NAMALWA (cell line): ENCODE measurements around the gene ADAP2.
"Not testable (repeated sequence)": the region's sequence is repeated elsewhere in the genome, so short reads cannot be mapped to it uniquely, and the experiment has no call there.

Experiments
- DNase-seq: peaks from one replicate; pipeline ENCODE4 v3.0.0-alpha.2; 2015; ENCODE audit warnings: low spot score

The ADAP2 gene

DNA sequence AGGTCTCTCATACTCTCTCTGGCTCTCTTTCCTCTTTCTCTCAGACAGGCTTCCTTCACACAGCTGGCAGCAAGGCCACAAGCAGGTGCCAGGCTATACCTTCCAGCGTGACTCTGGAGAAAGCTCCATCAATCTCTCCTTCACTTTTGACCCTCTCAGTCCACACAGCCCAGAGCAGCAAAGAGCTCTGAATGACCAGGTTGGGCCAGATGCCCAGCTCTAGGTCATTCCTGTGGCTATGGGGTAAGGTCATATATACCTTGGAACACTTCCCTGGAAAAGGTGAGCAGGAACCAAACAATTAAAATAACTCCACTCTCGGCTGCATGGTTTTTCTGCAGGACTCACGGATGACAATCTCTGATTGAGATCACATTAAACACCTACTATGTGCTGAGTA lies 8.8 kb downstream of the ADAP2 start:
- DNase-seq, result no peak

DNA sequence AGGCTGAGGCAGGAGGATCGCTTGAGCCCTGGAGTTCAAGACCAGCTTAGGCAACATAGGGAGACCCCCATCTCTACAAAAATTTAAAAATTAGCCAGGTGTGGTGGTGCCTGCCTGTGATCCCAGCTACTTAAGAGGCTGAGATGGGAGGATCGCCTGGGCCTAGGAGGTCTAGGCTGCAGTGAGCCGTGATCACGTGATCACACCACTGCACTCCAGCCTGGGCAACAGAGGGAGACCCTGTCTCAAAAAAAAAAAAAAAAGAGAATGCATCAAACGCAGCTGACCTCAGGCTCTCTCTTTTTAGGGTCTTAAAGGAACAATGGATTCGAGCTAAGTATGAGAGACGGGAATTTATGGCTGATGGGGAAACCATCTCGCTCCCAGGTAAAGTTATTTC lies 9.8 kb downstream of the ADAP2 start:
- not testable (repeated sequence) for DNase-seq

DNA sequence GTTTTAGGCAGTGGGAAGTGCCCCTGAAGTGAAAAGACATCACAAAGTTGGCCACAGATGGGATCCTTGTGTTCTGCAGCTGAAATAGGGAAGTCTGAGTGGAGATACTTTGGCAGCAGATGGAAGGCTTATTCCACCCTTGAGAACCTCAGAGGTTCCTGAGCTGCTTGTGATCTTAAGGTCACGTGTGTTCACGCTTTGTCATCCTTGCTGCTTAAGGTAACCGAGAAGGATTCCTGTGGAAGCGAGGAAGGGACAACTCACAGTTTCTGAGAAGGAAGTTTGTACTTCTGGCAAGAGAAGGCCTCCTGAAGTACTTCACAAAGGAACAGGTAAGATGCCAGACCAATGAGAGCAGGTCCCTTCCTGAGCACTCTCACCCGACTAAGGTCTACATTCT lies 12.2 kb downstream of the ADAP2 start:
- DNase-seq, result no peak

DNA sequence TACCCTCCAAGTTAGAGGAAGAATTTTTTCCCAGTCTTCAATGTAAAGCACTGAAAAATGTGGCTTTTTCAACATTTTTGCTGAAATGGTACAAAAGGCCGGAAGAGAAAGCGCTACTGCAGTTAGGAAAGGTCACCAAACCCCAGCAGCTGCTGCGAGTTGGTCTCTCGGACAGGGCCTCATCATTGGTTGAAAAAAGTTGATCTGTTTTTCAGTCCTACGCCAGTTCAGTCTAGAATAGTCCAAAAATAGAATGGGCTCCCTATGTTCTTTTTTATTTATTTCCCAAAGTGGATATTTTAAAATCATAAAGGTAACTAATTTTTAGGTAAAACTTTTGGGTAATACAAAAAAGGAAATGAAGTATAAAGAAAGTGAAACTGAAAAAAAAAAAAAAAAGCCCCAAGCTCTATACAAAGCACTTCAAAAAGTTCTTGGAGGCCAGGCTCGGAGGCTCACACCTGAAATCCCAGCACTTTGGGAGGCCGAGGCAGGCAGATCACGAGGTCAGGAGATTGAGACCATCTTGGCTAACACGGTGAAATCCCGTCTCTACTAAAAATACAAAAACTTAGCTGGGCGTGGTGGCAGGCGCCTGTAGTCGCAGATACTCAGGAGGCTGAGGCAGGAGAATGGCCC lies 17.4 kb downstream of the ADAP2 start:
- DNase-seq, result peak; percentile 26

DNA sequence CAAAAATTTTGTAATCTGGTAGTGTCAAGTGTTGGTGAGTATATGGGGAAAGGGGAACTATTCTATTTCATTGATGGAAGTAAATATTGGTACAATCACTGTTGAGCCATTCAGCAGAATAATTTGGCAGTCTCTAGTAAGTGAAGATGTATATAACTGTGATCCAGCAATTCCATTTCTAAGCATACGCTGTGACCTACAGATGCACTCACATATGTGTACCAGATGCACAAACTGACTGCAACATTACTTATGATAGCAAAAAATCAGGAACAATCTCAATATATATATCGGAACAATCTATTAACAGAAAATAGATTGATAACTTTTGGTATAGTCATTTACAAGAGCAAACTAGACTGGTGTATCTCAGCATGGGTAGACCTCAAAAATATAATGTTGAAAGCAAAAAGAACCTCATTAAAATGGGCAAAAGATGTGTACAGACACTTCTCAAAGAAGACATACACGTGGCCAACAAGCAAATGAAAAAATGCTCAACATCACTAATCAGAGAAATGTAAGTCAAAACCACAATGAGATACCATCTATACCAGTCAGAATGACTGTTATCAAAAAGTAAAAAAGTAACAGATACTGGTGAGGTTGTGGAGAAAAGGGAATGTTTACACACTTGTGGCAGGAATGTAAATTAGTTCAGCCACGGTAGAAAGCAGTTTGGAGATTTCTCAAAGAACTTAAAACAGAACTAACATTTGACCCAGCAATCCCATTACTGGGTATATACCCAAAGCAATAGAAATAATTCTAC lies 20.7 kb downstream of the ADAP2 start:
- DNase-seq, result no peak

DNA sequence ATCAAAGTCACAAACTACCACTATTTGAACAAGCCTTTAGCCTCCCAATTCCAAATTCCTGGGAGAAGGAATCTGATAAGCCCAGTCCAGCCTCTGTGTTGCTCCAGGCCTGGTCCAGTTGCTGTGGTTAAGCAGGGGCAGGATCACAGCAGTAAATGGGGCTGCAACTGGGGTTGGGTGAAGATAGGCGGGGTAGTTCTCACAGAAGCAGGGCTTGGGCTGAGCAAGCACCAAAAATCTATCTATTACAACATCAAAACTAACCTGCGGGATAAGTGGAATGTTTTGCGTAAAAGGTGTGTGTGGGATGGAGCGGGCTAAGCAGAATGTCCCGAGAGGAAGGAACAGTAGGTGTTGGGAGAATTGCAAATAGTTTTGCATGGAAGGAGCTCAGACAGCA lies 26.1 kb downstream of the ADAP2 start:
- DNase-seq, result no peak

DNA sequence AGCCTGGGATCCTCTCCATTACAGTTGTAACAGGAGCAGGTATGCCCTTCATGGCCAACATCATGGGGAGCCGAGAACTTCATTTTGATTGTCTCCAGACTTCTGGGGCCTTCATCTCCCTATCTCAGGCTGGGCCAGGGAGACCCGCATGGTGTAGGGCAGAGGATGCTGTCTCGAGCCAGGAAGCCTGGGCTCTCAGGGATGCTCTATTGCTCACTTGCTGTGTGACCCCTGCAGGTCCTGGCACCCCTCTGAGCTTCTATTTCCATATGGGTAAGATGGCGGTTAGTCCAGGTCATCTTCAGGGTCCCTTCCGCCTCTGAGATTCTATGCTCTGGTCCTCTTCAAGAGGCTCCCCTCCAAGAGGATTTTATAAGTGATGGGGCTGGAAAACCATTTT lies 28.4 kb downstream of the ADAP2 start:
- DNase-seq, result no peak

DNA sequence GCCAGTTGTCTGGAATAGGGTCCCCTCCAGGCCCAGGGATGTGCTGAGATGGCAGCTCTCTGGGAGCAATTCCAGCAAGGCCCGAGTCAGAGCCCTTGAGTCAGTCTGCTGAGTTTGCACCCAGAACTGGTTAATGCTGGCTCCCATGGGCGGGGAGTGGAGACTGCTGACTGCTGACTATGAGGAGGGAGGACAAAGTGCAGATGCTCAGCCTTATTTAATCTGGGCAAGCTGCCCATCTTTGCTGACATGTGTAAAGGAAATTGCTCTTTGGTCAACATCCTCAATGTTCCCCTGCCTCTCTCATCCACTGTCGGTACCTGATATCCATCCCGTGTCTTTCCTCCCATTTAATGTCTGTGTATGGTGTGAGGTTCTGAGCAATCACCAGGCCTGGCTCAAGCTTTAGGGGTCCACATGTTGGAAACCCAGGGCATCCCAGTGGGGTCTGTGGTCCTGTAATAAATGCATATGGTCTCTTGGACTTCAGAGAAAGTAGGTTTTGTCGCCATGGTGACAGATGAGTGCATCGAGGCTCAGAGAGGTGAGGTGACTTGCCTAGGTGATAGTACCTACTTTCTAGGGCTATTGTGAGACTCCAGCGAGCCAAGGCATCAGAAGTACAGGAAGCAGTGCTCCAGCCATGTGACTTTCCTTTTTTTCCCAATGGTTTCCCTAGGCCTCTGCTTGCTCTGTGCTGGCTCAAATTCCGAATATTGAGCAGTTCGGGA lies 29.1 kb downstream of the ADAP2 start:
- no peak for DNase-seq

DNA sequence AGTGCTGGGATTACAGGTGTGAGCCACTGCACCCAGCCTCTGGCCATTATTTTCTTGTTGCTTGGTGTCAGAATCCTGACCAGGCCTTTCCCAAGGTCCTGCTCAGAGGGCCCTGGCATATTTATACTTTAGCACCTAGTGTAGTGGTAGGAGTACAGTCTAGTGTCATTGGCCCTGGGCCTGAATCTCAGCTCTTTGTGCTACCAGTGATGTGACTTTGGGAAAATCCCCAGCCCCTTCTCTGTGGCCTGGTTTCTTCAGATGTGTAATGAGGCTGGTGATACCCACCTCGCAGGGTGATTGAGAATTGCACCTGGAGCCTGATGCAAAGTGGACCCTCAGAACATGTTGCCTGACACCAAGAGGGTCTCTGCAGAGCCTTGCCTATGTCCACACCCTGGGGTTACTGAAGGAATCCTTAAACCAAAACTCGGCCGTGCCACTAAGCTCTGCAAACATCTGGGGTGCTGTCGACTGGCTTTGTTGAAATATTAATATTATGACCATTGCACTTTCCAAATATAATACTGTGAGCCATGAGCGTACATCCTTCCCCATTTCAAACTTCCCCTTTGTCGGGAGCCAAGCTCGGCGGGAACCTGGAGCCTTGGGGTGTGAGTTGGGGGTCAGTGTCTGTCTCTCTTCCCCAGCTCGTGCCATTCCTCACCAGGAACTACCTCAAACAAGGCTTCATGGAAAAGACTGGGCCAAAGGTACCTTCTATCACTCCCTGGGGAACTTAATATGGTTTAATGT lies 31.1 kb downstream of the ADAP2 start:
- no peak for DNase-seq

DNA sequence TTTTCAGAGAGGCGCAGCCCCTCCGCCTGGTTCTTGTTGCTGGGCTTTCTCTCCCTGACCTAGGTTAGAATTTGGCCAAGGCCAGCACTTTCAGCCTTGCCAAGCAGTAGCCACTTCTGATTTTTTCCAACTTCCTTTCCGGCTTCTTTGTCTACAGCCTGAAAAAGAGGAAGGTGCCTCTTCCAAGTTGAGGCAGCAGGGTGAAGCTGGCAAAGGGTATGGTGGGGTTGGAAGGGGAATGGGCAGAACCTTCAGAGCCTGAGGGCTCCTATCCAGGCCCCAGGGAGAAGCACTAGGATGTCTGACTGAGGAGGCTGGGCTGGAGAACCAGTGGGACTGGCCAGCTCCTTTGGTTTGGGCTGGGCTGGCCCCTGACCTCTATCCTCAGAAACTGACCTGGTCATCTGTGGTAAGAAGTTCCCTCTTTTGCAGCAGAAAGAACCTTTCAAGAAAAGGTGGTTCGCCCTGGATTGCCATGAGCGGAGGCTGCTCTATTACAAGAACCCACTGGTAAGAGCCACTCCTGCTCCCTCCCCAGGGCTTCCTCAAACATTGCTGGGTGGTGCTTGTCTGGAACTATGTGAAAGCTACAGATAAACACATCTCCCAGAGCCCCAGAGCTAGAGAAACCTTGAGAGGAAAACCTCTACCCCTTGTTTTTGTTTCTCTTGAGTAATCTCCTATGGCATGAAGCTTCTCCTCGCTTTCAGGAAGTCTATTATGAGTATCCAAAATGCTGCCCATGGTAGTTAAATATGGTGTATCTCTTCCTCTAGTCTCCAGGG lies 32.5 kb downstream of the ADAP2 start:
- DNase-seq, result no peak

DNA sequence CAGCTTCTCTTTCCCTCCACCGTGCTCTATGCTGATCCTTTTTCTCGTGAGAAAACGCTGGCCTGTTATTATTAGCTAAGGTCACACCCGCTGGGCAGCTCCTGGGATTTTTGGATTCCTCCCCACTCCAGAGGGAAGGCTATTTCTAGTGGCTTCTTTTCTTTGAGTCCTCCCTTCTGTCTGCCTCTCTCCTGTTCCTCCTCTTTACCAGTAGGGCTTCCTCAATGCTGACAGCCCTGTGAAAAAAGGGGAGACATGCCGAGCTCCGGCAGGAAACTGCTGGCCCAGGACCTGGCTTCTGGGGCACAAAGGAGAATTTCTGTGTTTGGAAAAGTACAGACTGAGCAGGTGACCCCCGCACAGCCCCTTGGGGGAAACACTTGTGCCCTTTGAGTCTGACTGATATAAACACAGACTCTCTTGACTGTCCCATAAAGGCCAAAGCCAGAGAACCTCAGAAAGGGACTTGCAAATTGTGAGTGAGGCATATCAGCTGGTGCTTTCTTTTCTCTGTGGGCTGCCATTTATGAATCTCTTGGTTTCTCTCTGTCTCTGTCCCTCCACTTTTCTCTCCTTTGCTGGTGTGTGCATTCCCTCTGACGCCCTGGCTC lies 35.1 kb downstream of the ADAP2 start:
- no peak for DNase-seq

DNA sequence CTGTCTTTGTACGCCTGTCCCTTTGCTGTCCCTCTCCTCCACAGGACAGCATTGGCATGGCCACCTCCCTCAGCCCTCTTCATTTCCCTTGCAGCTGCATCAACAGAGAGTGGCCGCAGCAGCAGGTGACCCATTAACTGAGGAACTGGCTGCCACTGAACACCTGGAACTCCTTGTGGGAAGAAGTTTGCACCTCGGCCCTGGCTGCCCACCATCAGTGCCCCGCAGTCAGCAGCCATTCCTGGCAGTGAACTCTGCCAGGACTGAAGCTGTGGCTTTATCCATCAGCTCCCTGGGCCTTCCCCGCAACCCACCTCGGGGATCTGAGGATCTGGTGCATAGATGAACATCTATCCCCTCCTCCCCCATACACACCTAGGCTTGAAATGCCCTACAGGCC lies 36.0 kb downstream of the ADAP2 start:
- DNase-seq, result no peak

DNA sequence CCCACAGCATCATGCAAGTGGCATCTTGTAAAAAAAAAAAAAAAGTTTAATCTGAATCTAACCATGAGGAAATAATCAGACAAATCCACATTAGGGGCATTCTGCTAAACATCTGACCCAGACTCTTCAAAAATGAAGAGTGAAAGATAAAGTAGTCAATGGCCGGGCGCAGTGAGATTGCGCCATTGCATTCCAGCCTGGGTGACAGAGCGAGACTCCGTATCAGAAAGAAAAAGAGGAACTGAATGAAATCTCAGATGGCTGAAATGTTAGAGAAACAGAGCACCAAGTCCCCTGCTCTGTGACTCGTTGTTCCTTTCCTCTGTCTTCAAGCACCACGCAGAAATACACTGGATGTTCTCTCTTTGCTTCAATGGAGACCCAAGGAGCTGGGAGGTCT lies 36.4 kb downstream of the ADAP2 start:
- peak; percentile 75 for DNase-seq

DNA sequence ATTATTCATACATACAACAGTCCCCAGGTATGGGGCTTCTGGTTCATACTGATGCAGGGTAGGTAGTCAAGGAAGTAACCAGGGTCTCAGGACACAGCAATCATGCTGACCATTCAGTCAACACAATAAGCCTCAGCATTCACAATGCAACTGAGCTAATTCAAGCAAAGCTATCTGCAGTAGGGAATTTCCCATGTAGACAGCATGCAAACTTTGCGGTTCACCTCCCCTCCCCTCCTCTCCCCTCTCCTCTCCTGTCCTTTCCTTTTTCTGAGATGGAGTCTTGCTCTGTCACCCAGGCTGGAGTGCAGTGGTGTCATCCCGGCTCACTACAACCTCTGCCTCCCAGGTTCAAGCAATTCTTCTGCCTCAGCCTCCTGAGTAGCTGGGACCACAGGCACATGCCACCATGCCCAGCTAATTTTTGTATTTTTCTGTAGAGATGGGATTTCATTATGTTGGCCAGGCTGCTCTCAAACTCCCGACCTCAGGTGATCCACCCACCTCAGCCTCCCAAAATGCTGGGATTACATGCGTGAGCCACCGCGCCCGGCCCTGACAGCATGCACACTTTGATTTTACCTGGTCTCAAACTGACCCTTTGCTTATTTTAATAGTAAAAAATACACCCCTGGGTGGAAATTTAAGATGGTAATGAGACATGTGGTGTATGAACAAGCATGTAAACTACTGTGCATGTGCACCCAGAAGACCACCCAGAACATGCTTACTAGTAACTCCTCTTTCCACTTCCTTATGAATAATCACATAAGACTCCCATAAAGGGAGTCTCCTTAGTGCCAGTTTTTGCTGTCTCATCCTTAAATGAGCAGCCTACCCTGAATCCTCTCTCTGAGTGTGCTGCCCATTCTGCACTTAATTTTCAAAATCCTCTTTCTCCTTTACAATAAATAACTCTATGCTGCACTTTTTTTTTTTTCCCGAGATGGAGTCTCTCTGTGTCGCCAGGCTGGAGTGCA lies 39.8 kb downstream of the ADAP2 start:
- peak; percentile 78 for DNase-seq

DNA sequence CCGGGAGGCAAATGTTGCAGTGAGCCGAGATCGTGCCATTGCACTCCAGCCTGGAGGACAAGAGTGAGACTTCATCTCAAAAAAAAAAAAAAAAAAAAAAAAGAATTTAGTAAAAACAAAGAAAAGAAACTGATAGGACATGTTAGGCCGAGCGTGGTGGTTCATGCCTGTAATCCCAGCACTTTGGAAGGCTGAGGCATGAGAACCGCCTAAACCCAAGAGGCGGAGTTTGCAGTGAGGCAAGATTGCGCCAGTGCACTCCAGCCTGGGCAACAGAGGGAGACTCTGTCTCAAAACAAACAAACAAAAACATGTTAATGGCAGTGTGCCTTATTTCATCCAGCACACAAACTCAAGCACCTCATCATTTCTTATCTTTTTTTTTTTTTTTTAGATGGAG lies 42.6 kb downstream of the ADAP2 start:
- DNase-seq, result not testable (repeated sequence)

DNA sequence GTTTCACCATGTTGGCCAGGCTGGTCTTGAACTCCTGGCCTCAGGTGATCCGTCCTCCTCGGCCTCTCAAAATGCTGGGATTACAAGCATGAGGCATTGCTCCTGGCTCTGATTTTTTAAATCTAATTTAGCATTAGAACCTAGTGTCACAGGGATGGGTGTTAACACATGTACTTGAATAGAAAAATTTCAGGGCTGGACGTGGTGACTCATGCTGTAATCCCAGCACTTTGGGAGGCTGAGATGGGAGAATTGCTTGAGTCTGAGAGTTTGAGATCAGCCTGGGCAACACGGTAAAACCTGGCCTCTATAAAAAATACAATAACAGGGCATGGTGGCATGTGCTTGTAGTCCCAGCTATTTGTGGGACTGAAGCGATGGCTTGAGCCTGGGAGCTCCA lies 43.1 kb downstream of the ADAP2 start:
- DNase-seq, result no peak

DNA sequence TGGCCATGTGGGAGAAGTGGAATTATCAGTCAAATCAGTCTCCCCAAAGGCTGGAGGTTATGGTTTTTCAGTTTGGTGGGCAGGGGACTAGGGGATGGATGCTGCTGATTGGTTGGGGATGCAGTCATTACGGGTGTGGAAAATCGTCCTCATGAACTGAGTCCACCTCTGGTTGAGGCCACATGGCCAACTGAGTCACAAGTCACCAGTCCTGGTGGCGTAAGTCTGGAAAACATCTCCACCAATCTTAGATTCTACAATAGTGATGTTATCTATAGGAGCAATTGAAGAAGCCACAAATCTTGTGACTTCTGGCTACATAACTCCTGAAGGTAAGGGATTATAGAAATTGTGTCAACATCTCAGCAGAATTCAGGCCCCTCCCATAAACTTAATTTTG lies 43.9 kb downstream of the ADAP2 start:
- DNase-seq, result no peak

DNA sequence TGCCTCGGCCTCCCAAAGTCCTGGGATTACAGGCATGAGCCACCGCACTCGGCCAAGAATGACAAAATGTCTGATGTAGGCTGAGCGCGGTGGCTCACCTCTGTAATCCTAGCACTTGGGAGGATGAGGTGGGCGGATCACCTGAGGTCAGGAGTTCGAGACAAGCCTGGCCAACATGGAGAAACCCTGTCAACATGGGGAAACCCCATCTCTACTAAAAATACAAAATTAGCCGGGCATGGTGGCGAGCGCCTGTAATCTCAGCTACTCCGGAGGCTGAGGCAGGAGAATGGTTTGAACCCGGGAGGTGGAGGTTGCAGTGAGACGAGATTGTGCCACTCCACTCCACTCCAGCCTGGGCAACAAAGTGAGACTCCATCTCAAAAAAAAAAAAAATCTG lies 46.2 kb downstream of the ADAP2 start:
- not testable (repeated sequence) for DNase-seq

DNA sequence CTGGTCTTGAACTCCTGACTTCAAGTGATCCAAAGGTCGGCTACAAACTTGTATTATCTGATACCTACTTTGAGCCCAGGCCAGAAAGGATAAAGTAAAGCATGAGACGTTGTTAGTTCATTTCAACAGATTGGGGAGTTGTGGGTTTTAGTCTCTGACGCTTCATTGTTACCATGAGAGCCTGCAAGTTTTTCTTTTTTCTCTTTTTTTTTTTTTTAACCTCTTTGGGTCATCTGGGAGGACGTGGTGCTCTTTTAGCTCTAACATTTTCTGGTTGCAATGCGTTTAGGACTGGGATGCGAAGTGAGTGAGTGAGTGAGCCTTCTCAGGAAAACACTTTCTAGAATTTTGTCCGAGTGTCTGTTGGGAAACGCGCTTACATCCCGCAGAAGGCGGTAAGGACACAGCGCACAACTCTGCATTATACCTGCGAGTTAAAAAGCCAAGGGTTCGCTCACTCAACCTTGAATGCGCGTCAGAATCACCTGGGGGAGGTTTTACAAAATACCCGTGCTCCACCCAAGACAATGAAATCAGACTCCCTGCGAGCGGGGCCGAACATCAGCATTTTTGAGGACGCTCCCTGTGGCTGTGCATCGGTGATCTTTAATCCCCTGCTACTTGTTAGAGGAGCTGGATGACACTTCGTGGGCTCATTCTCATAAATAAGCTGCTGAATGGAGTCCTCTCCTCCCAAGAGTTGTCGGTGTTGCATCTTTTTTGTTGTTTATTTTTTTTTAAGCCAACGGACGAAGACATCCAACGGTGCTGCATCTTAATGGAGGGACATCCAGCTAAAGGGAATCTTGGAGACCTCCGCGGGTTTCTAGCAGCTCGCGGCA lies 48.5 kb downstream of the ADAP2 start:
- peak; percentile 68 for DNase-seq
